HFF-Myc (cell line): Measurements from ENCODE around the gene AP3S1.
"Not testable (repeated sequence)": the region's sequence is repeated elsewhere in the genome, so short reads cannot be mapped to it uniquely, and the experiment has no call there.

ENCODE experiments used
- DNase-seq: peaks from one replicate; pipeline ENCODE4 v3.0.0-alpha.2; 2011; ENCODE audit warnings: low read depth; ENCODE audit errors: extremely low read depth
- H3K4me3 ChIP-seq: replicated peaks from 2 replicates; pipeline ENCODE4 v1.5.1; 2011; ENCODE audit warnings: low read depth, mild to moderate bottlenecking, control low read depth, low read length
- CTCF ChIP-seq: IDR thresholded peaks from 2 replicates; pipeline ENCODE4 v1.5.1; 2012; ENCODE audit warnings: mild to moderate bottlenecking, low read depth, low read length, control low read depth; ENCODE audit errors: missing control alignments

AP3S1 gene

GRCh38 chr5:115801984-115802383, 39.8 kb upstream of the AP3S1 start:
- no peak for TF ChIP-seq CTCF
- DNase-seq = no peak
- H3K4me3 ChIP-seq = no peak overlapping the region

- no peak for TF ChIP-seq CTCF
- DNase-seq = no peak
Measured at GRCh38 chr5:115806986-115807653, 34.6 kb upstream of the AP3S1 start.

GRCh38 chr5:115807654-115808052, 34.1 kb upstream of the AP3S1 start:
- TF ChIP-seq CTCF = no peak
- DNase-seq = no peak
- no peak overlapping the region for H3K4me3 ChIP-seq

More at GRCh38 chr5:115806986-115807653, 34.6 kb upstream of the AP3S1 start:
- H3K4me3 ChIP-seq = no peak overlapping the region

- DNase-seq, H3K4me3 ChIP-seq: not testable (repeated sequence)
Measured at GRCh38 chr5:115808066-115808465, 33.7 kb upstream of the AP3S1 start.

- H3K4me3 ChIP-seq = no peak overlapping the region
- TF ChIP-seq CTCF = no peak
- DNase-seq = no peak
Measured at GRCh38 chr5:115809946-115810345, 31.8 kb upstream of the AP3S1 start.

GRCh38 chr5:115810761-115811160, 31.0 kb upstream of the AP3S1 start:
- peak; percentile 56 for DNase-seq
- no peak for TF ChIP-seq CTCF
- no peak overlapping the region for H3K4me3 ChIP-seq

- no peak overlapping the region for H3K4me3 ChIP-seq
- no peak for TF ChIP-seq CTCF
- DNase-seq = no peak
Measured at GRCh38 chr5:115811406-115811805, 30.3 kb upstream of the AP3S1 start.
